ENCODE measurements around the gene KRT80. TPM values are rescaled to one million over a fixed set of nuclear protein-coding genes. Genes with fewer than 3 reads are reported as not detected.

The KRT80 gene
- 8.3 and 11.8 TPM in 2 replicates for total RNA-seq

DNA sequence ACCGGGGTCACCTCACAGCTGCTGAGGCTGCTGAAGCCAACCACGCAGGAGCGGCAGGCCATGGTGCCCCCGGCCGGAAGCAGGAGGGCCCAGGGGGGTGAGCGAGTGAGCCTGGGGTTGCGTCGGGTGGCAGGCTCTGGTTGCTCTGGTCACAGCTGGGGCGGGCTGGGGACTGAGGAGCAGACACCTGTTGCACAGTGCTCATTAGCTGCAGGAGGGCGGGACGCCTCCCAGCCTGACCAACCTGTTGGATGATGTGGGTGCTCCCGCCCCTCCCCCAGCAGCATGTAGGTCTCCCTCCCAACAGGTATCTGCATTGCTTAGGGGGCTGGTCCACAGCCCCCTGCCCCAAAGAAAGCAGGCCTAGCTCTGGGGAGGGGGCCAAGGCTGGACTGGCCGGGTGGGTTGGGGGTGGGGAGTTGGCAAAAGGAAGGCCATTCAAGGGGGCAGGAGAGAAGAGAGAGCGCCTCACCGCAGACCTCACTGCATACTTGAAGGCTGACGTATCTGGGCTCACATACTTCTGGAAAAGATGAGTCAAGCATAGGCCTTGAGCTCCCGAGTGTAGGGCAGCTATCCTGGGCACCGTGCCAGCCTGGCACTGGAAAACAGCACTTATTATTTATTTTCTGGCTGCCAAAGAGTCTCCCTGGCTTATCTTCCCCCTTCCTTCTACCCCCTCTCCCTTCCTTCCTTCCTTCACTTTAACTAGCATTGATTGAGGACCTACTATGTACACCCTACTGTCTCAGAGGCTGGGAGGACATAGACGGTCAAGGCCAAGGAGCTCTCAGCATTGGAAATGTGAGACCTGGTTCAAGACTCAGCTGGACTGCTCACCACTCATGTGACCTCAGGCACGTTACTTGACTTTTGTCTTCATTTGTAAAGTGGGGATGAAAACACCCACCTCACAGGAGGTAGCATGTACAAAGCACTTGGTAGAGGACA lies at the start of gene KRT80:
KRT80 (minus strand) TSS at position 174 of the 951 bp plus-strand sequence; CDS start at position 62, 112 bp downstream.

DNA sequence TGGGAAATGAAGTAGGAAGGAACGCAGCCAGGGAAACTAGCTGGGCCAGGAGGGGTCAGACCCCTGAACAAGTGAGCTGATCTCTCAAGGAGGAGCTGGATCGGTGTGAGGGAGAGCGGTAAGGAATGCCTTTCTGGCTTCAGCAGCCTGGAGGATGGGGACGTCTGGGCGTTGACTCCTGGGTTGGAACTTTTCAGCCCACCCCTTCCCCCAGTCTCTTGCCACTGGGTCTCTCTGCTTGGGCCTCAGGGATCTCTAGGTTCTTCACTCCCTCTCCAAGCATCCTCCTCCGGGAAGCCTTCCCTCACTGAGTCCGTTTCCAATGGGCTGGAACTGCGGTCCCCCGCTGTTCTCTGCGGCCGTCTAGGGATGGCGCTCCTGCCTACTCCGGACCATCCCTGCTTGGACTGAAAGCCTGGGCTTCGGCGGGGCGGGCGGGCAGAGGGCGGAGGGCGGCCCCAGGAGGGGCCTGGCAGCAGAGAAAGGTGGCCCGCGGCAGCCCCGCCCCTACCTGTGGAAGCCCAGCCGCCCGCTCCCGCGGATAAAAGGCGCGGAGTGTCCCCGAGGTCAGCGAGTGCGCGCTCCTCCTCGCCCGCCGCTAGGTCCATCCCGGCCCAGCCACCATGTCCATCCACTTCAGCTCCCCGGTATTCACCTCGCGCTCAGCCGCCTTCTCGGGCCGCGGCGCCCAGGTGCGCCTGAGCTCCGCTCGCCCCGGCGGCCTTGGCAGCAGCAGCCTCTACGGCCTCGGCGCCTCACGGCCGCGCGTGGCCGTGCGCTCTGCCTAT lies 41.1 kb upstream of the KRT80 start, which contains the start of gene KRT7:
KRT7 (plus strand) TSS at position 570 of the 788 bp plus-strand sequence; CDS start at position 624, 54 bp downstream.

Other genes starting within 250 kb of the KRT80 start
- 11.1 and 13.0 TPM in 2 replicates for gene ACVR1B, start 240.3 kb downstream of the KRT80 start, total RNA-seq
- 0.48 TPM in 1 of 2 replicates, not detected in the other for gene TAMALIN, start 185.1 kb downstream of the KRT80 start, total RNA-seq
- 0.72 and 2.8 TPM in 2 replicates for gene NR4A1, start 140.6 kb downstream of the KRT80 start, total RNA-seq
- gene ATG101, start 122.0 kb downstream of the KRT80 start, total RNA-seq = 76.1 and 124 TPM in 2 replicates
- gene SMIM41, start 112.3 kb downstream of the KRT80 start, total RNA-seq = not detected in 2 replicates
- gene KRT7, start 41.2 kb upstream of the KRT80 start, total RNA-seq = 775 and 1,618 TPM in 2 replicates
- 0.21 and 0.72 TPM in 2 replicates for gene KRT86, start 82.6 kb upstream of the KRT80 start, total RNA-seq
- gene KRT81, start 99.5 kb upstream of the KRT80 start, total RNA-seq = 10.8 TPM in 1 of 2 replicates, not detected in the other
- gene KRT83, start 129.4 kb upstream of the KRT80 start, total RNA-seq = under 0.01 and 0.21 TPM in 2 replicates
- gene KRT85, start 175.5 kb upstream of the KRT80 start, total RNA-seq = not detected in 2 replicates
- gene KRT84, start 193.6 kb upstream of the KRT80 start, total RNA-seq = 0.21 TPM in 1 of 2 replicates, not detected in the other
- not detected in 2 replicates for gene KRT82, start 214.3 kb upstream of the KRT80 start, total RNA-seq
- gene KRT75, start 242.4 kb upstream of the KRT80 start, total RNA-seq = 1.1 and 87.0 TPM in 2 replicates

Data from tracheal epithelial cell (primary cell).